Thyroid gland (tissue), 4 donors: ENCODE data around the gene FOXO3.

Experiments used
- POLR2A ChIP-seq, 2 donors: fragments of 450-650 bp; IDR thresholded peaks; one replicate each; pipeline ENCODE4 v1.6.1; 2017; ENCODE audit warnings: antibody characterized with exemption in 2 of 2, mild to moderate bottlenecking in 2 of 2, moderate library complexity in 1 of 2
- TF ChIP-seq, protein P1 (sequence below), 6 experiments: fragments of 200-600 bp in 3 of 6; fragments of 450-650 bp in 3 of 6; sonication (generic) in 3 of 6; IDR thresholded peaks; one replicate each; pipeline ENCODE4 v1.5.1; 2016 to 2019; ENCODE audit warnings: antibody characterized with exemption in 6 of 6, mild to moderate bottlenecking in 2 of 6, inconsistent platforms in 1 of 6, moderate library complexity in 1 of 6

DNA sequence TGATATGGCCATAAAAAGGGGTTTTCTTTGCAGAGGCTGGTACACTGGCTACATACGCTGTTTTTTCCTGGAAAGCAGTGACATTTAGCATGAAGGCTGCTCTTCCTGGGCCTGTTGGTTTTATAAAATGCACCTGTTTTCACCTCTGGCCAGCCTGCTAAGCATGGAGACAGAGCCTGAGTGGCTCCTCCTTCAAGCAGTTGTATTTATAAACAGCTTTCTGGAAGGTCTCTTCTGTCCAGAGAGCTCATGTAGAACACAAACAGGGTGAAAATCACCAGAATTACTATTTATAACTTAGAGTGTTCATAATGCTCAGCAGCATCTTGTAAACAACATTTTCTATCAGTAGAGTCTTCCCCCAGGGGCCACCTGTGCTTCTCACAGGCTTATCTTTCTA, 109.0 kb downstream of the FOXO3 start:
- TF ChIP-seq, protein P1, sequence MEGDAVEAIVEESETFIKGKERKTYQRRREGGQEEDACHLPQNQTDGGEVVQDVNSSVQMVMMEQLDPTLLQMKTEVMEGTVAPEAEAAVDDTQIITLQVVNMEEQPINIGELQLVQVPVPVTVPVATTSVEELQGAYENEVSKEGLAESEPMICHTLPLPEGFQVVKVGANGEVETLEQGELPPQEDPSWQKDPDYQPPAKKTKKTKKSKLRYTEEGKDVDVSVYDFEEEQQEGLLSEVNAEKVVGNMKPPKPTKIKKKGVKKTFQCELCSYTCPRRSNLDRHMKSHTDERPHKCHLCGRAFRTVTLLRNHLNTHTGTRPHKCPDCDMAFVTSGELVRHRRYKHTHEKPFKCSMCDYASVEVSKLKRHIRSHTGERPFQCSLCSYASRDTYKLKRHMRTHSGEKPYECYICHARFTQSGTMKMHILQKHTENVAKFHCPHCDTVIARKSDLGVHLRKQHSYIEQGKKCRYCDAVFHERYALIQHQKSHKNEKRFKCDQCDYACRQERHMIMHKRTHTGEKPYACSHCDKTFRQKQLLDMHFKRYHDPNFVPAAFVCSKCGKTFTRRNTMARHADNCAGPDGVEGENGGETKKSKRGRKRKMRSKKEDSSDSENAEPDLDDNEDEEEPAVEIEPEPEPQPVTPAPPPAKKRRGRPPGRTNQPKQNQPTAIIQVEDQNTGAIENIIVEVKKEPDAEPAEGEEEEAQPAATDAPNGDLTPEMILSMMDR (IDR thresholded peaks at IDR 0.05) = no peak
- TF ChIP-seq POLR2A (IDR thresholded peaks at IDR 0.05) = no peak
